ENCODE measurements around the gene CDX1.

The CDX1 gene

DNA sequence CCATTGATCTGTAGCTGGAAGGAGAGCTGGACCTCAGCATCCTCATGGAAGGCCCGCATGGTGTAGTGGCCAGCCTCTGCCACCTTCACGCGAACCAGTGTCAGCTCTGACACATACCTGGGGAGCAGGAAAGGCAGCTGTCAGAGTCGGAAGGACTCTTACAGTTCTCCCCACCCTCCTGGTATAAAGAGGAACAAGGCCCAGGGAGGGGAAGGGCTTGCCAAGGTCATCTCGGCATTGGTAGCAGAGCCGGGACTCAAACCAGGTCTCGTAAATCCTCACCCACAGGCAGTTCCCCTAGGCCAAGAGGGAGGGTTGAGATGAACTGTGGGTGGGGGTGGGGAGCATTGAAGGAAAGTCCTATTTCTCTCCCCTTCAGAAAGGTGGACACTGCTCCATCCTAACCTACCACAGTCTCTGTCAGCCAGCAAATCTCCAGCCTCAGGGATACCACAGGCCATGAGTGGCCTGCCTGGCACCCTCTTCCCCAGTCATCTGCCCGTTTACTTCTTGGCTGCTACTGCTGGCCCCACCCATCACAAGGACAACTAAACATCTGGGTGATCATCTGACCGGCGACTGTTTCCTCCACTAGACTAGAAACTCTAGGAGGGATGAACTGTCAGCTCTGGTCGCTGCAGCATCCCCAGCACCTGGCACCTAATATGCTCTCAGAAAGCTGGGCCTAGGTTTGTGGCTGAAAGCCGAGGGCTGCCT lies 34.4 kb upstream of the CDX1 start:
- DNase-seq (ENCODE audit: low spot score) = no peak

GRCh38 chr5:150132740-150133139 lies 33.8 kb upstream of the CDX1 start:
- DNase-seq (ENCODE audit: low spot score) = no peak

GRCh38 chr5:150133581-150134197 lies 32.9 kb upstream of the CDX1 start:
- no peak for DNase-seq (ENCODE audit: low spot score)

GRCh38 chr5:150134198-150134588 lies 32.4 kb upstream of the CDX1 start:
- no peak for DNase-seq (ENCODE audit: low spot score)

DNA sequence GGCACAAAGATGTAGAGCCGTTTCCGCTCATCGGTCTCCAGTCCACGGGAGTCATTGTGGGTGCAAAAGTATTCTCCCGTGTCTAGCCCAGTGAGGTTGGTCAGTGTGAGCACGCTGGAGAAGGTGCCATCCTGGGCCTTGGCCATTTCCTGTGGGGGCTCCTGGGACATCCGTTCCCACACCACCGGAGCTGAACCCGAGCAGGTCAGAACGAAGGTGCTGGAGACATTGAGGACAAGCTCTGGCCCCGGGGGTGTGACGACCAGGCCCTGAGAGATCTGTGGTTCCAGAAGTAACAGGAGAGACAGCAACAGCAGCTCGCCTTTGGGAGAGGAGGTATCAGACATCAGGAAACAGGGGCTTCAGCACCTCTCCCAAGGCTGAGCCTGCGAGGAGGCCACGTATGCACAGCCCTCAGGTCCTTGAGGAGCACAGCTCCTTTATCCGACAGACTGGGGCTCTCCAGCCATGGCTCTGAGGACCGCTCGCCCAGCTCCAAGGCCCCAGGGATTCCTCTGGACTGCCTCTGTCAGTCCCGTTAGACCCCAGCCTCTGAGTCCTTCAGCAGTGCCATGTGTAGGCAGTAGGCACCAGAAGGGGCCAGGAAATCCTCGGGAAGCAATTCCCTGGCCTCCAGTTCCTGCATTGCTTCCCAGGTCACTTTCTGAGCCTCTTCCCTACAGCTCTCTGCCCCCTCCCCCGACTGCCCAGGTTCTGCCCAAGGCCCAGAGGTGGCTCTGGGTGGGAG lies 30.8 kb upstream of the CDX1 start:
- DNase-seq (ENCODE audit: low spot score) = no peak

GRCh38 chr5:150136305-150137167 lies 30.0 kb upstream of the CDX1 start:
- DNase-seq (ENCODE audit: low spot score) = no peak

GRCh38 chr5:150137168-150137957 lies 29.2 kb upstream of the CDX1 start:
- no peak for DNase-seq (ENCODE audit: low spot score)

DNA sequence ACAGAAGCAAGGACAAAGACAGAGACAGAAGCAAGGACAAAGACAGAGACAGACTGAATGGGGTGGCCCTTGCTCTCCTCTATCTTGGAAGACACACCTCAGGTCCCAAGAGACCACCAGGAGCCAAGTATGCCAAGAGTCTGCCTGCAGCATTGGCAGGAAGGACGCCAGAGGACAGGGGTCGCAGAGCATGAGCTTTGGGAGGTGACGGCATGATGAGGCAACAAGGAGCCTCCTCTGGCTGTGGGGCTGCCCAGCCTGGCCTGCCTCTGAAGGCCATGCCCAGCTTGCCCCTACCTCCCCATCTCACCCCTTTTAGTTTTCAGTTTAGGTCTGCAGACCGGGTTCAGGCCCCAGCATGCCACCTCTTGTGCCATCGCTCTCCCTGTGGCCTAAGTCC lies 28.6 kb upstream of the CDX1 start:
- DNase-seq (ENCODE audit: low spot score) = no peak

GRCh38 chr5:150138551-150139265 lies 27.9 kb upstream of the CDX1 start:
- DNase-seq (ENCODE audit: low spot score) = no peak

DNA sequence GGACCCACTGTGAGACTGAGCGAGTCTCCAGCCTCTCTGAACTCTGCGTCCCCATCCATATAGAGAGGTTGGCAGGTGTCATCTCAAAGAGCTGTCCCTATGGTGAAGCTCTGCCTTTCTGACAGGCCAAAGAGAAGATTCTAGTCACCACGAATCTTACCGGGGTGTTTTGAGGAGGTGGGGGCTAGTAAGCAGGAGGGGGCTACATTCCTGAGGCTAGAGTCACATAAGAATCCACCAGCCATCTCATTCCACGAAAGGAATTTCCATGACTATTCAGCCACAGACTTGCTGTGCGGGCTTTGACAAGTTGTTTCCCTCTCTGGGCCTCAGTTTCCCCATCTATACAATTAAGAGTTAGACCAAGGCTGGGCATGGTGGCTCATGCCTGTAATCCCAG lies 27.2 kb upstream of the CDX1 start:
- no peak for DNase-seq (ENCODE audit: low spot score)

DNA sequence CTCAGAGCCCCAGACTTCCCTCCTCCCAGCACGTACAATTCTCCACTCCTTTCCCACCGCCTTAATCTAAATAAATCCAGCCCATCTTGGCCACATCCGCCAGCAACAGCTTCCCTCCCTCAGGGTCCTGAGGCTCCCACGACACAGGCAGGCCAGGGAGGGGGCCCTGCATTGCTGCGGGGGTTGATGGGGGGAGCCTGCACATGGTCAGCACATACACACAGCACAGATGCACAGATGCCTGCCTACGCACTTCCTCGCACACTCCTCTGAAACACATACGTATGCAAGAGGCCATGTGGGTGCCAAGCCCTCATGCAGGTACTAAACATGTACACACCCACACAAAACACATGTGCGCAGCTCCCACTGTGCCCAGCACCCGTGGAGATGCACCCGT lies 25.7 kb upstream of the CDX1 start:
- no peak for DNase-seq (ENCODE audit: low spot score)

- no peak for DNase-seq (ENCODE audit: low spot score)
Measured at GRCh38 chr5:150141544-150142184, 24.9 kb upstream of the CDX1 start.

DNA sequence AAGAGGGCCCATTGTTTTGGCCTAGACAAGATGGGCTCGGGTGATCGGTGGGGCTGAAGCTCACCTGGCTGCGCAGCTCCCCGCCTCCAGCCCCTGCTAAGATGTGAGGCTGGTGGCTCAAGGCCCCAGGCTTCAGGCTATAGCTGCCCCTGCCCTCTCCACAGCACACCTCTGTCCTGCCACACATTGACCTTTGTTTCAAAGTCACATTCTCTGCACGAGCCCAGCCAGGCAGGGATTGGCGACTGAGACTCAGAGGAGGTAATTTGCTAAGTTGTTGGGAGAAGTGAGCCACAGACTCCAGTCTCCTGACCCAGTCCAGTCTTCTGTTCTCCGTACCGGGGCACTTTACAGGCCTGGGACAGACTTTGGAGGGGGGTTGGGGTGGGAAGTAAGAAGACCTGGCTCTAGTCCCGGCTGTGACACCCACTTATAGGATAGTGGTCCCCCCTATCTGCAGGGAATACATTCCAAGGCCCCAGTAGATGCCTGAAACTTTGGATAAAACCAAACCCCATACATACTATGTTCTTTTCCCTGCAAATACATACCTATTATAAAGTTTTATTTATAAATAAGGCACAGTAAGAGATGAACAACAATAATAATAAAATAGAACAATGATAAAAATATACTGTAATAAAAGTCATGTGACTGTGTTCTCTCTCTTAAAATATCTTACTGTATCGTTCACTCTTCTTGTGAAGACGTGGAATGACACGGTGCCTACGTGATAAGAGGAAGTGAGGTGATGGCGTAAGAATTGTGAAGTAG lies 24.2 kb upstream of the CDX1 start:
- DNase-seq (ENCODE audit: low spot score) = no peak

DNA sequence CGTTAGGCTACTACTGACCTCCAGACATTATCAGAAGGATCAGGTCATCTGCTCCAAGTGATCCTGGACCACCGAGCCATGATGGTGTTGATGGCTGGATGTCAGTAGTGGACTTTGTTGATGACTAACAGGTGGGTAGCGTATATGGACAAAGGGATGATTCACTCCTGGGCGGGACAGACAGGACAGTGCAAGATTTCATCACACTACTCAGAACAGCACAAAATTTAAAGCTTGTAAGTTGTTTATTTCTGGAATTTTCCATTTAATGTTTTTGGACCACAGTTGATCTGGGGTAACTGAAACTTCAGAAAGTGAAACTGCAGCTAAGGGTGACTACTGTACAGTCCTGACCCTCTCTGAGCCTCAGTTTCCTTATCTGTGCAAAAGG lies 23.6 kb upstream of the CDX1 start:
- DNase-seq (ENCODE audit: low spot score) = no peak

GRCh38 chr5:150143350-150144245 lies 23.0 kb upstream of the CDX1 start:
- no peak for DNase-seq (ENCODE audit: low spot score)

DNA sequence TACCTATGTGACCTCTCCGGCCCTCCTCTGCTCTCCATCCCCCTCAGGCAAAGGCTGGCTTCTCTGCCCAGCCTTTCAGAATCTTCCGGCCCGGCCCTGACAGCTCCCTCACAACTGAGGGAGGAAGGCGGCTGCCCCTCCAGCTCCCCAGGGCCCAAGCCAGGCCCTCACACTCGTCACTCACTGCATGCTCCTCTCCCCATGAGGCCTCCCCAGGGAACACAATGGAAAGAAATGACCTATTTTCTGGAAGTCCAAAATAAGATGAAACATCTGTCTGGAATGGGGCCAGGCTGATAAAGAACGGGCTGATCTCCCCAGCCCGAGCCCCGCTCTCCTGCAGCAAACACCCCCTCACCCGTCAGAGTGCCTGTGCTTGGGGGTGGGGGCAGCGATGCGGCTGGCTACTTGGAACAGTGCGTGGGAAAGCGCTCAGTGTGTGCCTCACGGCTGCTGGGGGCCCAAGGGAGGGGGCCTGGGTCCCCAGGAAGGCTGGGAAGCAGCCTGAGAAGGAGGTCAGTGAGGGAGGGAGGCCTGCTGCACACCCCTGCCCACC lies 22.3 kb upstream of the CDX1 start:
- DNase-seq (ENCODE audit: low spot score) = no peak

DNA sequence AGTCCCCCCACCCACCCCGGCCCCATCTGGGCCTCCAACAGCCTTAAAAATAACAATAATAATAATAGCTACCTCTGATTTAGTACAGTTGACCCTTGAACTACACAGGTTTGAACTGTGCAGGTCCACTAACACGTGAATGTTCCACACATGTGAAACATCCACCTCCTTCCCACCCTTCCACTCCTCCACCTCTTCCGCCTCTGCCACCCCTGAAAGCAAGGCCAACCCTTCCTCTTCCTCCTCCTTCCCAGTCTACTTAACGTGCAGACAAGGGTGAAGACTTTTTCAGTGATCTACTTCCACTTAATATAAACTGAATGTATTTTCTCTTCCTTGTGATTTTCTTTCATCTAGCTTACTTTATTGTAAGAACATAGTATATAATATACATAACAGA lies 21.7 kb upstream of the CDX1 start:
- DNase-seq (ENCODE audit: low spot score) = no peak

DNA sequence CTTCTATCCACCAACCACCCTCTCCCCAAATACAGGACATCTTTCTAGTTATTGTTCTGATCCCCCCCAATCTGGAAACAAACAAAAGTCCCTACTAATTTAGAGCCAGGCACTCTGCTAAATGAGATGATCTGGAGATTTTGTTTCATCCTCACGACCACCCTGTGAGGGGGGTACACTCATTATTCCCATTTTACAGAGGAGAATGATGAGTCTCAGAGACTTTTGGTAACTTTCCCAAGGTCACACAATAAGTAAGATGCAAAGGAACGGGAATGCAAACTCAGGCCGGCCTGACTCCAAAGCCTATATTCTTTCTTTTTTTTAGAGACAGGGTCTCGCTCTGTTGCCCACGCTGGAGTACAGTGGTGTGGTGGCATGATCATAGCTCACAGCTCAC lies 20.3 kb upstream of the CDX1 start:
- no peak for DNase-seq (ENCODE audit: low spot score)

All from CD4-positive, alpha-beta T cell treated with Interleukin-2 at 100 ng/mL for 4 hours (primary cell).